Measurements from ENCODE around the gene POLL.
A peak's percentile ranks its signal among the peaks of the same experiment; 100 is the strongest.

Gene POLL

DNA sequence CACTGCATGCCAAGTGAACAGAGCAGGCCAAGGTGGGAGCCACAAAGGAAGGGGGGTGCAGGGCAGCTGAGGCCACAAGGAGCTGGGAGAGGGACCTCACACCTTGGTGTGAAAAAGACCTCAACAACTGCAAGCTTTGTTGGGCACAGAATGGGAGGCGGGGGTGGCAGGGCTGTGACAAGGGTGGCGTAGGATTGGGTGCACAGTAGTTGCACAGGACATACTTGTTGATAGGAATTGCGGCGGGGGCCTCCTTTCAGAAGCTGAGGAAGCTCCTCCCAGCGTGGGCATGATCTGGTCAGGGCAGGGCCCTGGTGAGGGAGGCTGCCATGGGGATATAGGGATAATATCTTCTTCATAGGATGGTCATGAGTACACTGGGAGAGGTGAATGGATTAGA lies 25.8 kb downstream of the POLL start:
- FAIRE-seq: no peak

DNA sequence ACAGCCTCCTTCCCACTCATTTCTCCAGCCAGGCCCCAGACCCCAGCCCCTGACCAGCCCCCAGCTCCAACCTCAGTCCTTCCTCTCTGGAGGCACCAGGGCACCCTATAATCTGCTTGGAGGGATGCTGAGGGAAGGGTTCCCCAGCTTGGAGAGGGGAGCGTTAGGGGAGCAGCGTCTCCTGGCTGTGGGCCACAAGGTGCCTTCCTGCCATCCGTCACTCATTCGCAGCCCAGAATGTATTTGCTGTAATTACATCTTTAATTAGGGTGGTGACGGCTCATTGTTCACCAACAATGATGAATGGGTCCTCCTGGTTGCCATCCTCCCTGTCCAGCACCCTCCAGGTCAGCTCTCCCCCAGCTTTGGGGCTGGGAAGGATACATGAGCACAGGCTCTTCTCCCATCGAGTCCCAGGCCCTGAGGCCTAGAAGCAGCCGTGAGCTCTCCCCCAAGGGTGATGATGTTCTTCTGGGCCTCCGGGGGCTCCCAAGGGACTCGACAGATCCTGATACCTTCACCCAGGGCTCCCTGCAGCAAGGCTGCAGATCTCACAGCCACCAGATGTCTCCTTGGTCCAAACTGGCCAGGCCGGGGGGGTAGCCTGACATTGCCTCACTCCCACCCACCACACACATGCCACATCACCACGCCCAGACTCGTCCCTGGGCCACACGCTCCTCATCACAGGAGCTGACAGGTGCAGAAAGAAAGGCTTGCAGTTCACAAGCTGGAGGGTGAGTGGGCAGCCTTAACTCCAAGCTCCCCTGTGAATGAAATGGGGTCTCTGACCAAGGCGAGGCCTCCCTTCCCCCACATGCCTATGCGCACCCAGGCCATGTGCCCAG lies 26.8 kb downstream of the POLL start:
- no peak for FAIRE-seq
- DNase-seq (ENCODE audit: insufficient read length, low spot score): no peak

More for the DNA sequence above, 25.8 kb downstream of the POLL start:
- DNase-seq (ENCODE audit: insufficient read length, low spot score): no peak

DNA sequence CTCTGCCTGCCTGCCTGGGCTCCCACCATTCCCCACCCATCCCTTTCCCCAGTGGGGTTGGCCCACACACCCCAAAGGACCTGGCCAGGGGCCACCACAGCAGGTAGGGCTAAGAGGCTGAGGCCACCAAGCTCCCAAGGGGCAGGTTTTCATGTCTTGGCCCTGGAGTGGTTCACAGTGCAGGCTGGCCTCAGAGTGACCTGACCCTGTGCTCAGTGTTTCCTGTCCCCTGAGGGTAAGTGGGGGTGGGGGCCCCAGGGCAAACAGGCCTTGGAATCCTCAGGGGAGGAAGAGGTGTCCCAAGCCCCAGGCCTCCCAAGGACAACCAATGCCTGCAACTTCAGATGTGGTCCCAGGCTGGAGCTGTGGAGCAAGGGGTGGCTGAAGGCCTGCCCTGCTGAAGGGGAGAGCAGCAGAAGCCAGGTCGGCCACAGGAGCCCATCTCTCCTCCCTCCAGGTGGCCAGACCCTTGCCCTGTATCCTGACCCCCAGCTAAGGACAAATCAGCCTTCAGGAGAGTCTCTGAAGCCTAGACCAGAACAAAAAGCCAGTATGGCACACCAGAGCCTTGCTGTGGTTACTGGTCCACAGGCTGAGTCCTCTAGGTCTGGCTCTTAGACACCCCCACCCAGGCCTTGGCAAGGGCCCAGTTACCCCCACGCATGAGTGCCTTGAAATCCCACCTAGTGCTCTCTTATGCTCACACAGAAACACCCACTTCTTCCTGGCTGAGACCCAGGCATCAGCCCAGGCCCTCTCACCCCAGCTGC lies 27.6 kb downstream of the POLL start:
- DNase-seq (ENCODE audit: insufficient read length, low spot score): no peak

DNA sequence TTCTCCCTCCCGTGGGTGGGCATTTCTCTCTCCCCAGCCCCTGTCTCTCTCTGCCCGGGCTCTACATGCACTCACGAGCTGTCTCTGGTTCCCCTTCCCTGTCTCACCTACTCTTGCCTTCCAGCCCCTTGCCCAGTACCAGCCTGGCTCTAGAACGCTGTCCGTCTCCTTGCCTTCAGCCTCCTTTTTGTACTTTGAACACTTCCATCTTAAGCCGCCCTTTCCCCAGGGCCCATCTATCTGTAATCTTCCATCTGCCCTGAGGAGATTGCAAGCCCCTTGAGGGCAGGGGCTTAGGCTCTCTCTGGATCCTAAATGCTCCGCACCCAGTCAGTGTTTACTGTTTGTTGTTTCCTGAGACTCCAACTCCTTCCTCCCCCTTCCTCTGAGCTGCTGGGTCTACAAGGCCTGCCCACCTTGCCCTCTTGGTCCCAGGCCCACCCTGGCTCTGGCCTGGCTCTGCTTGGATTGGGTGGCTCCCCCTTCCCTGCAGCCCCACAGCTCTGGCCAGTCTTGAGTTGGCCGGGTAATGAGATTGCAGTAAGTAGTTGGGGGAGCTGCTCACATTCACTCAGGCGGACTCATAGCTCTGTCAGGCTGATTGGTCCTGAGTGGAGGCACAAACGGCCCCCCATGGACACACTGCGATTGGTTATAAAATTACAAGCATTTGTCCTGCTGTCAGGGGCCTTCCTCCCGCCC lies 28.3 kb downstream of the POLL start:
- no peak for FAIRE-seq
- DNase-seq (ENCODE audit: insufficient read length, low spot score): no peak

More for the DNA sequence above, 27.6 kb downstream of the POLL start:
- no peak for FAIRE-seq

DNA sequence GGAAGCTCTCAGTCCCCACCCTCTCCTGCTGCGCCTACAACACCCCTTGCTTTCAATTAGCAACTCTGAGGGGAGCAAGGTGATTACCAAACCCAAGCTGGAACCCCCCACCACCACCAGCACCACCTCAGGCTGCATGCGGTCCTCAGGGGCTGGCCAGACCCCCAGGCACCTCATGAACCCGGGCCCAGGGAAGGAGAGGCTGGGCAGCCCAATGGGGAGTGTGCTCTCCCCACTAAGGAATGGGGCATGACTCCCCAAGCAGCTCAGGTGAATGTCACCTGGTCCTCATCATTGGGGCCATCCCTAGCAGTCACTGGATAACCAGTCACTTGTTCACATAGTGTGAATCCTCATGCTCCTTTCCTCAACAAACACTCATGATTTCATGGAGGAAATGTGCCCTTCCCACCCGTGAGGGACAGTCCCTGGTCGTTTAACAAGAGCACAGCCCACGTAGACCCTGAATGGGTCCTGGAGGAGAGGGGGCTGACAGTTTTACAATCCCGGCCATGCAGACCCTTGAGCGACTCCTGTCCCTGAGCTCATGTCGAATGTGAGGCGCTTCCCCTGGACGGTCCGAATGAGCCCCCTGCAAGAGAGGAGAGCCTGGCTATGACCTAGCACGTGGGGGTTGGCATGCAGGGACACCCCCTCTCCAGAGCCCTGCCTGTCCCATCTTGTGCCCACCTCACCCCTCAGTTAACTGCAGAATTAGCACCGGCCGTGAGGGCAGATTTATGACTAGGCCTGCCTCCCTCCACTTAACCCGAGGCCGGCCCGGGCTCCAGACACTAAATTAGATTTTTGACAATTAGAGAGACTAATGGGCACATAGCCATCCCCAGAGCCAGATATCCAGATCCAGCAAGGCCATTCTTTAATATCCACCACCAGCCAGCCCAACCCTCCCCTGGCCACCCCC lies 29.1 kb downstream of the POLL start:
- FAIRE-seq: no peak
- no peak for DNase-seq (ENCODE audit: insufficient read length, low spot score)

DNA sequence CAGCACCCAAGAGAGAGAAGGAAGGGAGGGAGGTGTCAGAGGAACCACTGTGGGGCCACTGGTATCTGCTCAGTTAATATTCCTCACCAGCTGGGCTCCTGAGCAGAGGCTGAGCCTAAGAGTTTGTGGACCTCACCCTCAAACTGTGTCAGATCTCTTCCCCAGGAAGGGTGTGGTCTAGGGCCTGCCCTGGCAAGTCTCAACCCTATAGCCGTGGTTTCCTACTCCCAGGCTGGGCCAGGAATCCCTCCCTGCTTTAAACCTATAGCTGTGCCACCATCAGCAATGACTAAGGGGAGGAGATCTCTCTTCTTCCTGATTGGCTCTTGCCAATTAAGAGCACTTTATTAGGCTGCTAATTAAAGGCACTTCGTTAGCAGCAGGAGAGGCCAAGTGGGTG lies 29.9 kb downstream of the POLL start:
- no peak for FAIRE-seq
- no peak for DNase-seq (ENCODE audit: insufficient read length, low spot score)

DNA sequence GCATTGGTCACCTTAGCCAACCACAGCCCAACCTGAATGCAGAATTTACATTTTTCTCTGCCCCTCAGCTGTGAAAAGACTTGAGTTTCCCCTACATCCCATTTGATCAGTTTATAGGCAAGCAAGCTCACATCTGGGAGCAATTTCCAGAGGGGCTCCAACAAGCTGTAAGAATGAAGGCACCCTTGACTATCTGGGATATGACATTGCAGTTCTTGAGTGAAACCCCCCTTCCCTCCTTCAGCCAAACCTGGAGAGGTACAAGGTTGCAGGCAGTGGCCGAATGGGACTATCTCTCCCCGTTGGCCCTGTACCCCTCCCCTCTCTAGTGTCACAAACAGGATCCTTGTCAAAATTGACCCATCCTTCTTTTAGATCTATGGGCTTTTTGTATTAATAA lies 30.5 kb downstream of the POLL start:
- DNase-seq (ENCODE audit: insufficient read length, low spot score) (no peak), FAIRE-seq (no peak)

DNA sequence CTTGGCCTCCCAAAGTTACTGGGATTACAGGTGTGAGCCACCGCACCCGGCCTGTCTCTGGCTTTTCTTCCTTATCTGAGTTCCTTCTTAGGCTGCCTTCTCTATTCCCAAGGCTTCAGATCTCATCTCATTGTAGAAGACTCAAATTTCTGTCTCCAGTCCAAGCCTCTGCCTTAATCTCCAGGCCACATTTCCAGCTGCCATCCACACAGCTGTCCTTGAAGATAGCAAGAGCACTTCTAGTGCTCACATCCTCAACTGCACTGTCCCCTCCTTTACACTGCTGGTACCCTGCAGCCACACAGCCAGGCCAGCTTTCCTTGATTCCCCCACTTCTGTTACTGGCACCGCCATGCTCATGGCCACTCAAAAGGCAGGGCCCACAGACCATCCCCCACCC lies 35.6 kb downstream of the POLL start:
- FAIRE-seq (no peak), DNase-seq (ENCODE audit: insufficient read length, low spot score) (no peak)

DNA sequence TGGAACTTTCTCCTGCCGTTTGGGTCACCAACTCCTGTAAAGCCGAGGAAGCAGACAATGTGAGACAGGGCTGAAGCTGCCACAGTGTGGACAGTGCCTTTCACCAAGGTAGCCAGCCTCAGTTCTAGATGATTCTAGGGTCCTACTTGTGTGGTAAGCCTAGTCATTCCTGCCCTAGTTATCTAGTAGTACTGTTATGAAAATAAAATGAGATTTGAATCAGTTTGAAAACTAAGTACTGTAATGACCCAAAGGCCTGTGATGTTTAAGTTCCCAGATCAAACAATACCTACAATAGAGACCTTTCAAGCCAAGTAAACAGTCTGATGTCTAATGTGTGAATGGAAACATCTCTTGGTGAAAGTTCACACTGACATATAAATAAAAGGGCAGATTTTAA lies 37.1 kb downstream of the POLL start:
- FAIRE-seq (no peak), DNase-seq (ENCODE audit: insufficient read length, low spot score) (no peak)

DNA sequence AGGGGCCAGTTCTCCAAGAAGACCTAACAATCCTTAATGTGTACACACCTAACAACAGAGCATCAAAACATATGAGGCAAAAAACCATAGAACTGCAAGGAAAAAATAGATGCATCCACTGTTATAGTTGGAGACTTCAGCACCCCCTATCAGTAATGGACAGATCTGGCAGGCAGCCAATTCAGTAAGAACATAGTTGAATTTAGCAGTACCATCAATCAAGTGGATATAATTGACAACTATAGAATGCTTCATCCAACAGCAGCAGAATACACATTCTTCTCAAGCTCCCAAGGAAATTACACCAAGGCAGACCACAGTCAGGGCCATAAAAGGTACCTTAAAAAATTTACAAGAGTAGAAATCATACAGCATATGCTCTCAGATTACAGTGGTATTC lies 42.2 kb downstream of the POLL start:
- no peak for FAIRE-seq
- DNase-seq (ENCODE audit: insufficient read length, low spot score): no peak

DNA sequence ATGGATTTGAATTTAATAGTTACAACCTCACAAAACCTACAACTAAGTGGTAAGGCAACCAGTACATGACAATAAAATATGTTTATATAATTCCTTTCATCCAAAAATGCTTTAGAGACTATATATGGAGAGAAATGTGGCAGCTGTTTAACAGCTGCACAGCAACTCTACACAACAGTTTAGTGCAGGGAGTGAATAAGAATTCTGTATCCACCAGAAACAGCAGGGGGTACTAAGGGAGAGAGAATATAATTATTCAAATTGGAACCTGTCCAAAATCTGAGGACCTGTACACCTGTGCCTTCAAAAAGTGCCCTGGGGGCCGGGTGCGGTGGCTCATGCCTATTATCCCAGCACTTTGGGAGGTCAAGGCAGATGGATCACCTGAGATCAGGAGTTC lies 49.6 kb downstream of the POLL start:
- FAIRE-seq: no peak
- no peak for DNase-seq (ENCODE audit: insufficient read length, low spot score)

DNA sequence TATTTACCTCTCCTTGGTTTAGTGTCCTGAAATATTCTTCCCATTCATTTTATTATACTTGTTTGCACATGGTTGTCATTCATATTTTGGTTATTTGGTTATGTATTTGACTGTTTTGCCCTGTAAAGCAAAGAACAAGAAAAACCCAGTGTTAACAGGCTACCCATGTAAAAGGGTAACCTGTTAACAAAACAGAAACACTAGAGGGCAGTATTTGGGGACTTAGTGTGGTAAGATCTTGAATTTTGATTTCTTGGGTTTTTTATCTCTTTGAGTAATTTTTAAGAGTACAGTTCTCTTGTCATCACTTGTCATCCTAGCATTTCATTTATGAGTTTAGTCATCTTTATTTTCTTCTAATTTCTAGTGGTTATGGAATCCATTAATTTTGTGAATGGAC lies 51.3 kb downstream of the POLL start:
- FAIRE-seq (peak; percentile 83), DNase-seq (ENCODE audit: insufficient read length, low spot score) (no peak)

DNA sequence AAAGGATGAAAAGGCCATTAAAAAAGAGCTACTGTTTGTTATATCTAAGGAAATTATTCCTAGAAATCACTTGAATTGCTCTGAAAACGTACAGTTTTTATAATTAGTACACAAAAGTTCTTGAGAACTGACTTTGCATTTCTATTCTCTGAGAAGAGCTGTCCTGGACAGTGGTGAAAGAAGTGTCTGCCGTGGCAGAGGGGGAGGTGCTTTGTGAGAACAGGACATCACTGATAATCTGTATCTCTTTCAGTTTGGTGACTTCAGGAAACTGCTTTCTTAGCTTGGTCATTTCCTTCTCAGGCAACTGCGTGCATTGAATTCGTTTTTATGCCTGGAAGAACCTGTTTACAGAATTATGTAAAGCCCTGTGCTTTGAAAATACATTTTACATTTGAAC lies 52.1 kb downstream of the POLL start:
- peak; percentile 42 for DNase-seq (ENCODE audit: insufficient read length, low spot score)
- peak; percentile 73 for FAIRE-seq

DNA sequence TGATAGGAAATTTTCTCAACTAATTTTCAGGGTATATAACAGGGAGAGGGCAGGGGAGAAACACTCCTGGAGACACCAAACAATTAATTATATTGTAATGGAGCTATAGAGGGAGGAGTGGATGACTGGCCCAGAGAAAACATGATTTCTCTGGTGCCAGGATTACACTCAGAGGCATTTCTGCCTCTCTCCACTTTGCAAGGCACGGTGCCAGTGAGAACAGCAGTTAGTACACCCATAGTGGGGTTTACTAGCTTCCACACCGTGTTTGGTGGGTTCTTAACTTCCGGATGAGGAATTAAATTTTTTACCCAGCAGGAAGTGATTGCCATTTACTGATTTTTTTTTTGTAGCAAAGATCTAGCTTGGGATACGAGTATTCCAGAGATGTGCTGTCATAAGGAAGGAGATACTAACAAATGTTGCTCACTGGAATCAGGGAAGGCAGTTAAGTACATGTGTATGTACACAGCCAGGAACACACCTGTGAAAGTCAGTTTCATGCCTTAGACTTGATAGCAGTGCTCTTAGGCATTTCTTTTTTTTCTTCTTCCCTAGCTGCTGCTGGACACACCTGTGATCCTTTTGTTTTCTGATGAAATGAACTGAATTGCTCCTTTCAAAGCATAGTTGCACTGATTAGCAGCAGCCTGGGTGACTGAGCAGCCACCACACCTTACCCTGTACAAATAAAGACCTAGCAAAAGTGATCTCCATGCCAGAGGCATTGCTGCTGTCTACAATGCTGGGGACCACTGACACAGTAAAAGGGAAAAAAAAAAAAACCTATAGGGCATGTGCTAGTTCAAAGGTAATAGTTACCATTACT lies 58.1 kb downstream of the POLL start:
- FAIRE-seq (no peak), DNase-seq (ENCODE audit: insufficient read length, low spot score) (no peak)

DNA sequence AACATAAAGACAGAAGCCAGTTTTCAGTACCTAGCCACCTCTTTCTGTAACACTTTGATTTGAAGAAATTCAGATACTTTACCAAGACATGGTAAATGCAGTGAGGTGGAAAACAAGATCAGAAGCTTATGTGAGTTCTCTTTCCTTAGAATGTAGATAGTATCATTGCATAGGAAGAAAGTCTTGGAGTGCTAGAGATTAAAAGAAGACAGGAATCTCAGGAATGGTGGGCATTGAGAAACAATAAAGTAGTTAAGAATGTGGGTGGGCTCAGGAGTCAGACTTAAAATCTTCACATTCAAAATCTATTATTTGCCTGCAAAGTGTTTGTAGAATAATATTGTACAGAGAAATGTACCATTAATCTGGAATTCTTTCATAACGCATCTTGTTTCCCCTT lies 58.9 kb downstream of the POLL start:
- DNase-seq (ENCODE audit: insufficient read length, low spot score) (no peak), FAIRE-seq (no peak)

All from GM19239 (cell line).